HG02938 (cell line): ENCODE data around the gene PTPRN2.

Experiments used
- ATAC-seq: cut with Tn5 transposase; IDR thresholded peaks from one replicate; pipeline ENCODE4 v1.9.1; 2021; ENCODE audit warnings: mild to moderate bottlenecking, moderate library complexity; ENCODE audit not compliant: unreplicated experiment

Gene PTPRN2

DNA sequence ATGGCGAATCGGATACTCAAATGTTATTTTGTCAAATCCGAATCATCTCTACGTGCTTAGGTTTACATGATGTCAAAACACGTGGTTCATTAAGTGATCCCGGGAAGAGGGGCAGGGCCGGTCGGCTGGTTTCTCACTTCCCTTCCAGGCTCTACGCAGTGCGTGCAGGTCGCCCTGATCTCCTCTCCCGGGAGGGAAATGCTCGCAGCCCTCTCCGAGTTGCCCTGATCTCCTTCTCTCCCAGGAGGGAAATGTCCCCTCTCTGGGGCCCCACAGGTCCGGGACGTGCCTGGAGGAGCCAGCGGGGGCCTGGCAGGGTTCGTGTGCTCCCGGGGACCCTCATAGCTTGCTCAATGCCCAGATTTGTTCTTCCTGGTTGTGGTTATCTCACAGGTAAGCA lies 1048.1 kb downstream of the PTPRN2 start:
- ATAC-seq, result no peak

DNA sequence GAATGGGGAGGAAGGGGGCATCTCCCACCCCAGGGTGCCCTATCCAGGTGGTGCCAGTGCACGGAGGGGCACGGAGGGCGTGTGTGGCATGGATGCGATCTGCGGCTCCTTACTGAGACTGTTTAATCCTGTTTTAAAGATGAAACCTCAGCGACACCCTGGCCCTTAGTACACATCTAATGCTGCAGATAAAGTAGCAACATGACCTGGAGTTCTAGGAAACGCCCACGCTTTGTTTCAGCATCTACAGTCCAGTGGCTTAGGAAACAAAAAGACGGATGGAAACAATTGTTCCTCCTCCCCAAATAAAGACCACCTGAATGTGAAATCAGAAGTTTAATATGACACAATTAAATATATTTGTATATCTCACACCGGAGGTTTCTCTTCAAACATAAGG lies 1048.9 kb downstream of the PTPRN2 start:
- ATAC-seq, result no peak

DNA sequence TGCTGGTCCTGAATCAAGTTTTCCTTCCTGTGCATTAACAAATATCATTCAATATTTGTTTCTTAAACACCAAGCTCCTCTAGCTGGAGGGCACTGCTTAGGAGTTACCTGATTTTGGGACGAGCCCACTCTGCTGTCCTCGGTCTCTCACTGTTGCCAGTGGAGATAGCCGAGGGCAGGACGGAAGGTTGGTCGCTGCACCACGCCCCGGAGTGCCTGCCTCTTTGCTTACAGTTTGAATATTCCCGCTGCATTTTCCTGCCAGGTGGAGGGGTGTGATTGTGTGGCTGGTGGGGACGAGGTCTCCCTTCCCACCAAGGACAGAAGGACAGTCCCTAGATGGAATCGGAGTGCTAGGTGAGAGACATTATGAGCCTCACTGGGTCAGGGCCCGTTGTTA lies 1049.3 kb downstream of the PTPRN2 start:
- ATAC-seq, result no peak

DNA sequence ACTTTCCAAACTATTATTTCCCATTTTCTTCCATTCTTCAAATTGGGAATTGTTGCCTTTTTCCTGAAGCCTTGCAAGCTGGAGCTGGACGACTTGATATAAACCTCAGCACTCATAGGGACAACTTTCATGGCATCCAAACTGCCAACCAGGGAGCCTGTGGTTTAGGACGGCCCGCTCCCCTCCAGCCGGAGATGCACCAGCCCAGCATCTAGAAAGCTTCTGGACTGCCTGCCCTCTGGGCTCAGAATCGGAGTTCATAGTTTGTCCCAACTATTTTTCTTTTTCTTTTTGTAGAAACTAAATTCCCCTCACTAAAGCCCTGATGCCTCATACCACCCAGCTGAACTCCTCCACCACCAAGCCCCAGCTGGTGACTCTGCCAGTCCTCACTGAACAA lies 1050.6 kb downstream of the PTPRN2 start:
- ATAC-seq, result no peak

DNA sequence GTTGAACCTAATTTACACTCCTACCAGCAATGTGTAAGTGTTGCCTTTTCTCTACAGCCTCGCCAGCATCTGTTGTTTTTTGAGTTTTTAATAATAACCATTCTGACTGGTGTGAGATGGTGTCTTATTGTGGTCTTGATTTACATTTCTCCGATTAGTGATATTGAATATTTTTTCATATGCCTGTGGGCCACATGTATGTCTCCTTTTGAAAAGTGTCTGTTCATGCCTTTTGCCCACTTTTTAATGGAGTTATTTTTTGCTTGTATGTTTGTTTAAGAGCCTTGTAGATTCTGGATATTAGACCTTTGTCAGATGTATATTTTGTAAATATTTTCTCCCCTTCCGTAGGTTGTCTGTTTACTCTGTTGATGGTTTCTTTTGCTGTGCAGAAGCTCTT lies 1055.6 kb downstream of the PTPRN2 start:
- no peak for ATAC-seq

DNA sequence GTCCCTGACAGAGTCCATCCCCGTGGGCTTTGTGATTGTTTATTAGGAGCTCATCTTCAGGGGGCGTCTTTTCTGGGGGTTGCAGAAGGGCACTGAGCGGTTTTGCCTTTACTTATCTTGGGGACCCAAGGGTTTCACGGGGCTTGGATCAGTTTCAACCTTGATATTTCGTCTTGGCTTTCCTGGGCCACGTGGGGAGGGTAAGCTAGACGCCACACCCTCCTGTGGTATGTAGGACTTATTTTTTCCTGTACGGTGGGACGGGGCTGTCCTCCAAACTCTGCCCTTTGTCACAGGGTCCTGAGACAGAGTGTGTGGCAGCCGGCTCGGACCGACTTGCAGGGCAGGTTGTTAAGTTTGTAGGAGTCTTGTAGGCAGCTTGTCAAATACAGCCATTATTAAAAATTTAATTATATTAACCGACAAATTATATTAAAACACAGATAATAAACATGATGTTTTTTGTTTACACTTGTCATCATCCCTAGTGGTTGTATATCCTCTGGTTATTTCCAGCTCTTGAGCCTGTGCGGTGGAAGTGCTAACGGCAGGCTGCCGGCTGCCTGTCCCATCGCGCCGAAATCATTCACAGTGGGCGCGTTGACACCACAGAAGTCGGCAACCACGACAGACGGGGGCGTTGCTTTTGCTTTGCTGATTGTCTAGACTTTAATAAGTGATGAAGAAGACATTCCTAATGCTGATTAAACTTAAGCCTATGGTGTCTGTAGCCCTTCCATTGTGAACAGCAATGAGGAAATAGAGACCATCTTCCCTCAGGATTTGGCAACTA lies 1057.7 kb downstream of the PTPRN2 start:
- no peak for ATAC-seq

DNA sequence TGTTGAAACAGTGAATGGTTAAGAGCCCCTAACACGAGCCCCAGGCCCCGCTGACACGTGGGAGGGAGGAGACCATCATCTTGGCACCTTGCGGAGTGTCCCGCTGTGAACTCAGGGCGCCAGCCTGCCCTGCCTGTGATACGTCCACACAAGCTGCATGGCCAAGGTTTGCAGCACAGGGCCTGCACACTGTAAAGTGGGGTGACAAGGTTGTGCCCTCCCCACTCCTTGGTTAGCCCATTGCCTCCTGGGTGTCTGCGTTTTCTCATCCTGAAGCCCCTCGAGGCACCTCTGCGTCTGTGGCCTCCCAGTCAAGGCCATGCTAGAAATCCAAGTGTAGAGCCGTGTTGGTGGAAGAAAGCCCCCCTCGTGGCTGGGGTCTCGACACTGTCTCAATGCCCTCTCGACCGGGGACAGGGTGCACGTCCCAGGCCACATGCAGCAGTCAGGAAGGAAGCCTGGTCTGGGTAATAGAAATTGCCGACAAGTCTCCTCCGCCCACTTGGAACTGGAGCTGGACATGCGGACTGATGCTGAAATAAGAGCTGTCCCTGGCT lies 1058.8 kb downstream of the PTPRN2 start:
- no peak for ATAC-seq

DNA sequence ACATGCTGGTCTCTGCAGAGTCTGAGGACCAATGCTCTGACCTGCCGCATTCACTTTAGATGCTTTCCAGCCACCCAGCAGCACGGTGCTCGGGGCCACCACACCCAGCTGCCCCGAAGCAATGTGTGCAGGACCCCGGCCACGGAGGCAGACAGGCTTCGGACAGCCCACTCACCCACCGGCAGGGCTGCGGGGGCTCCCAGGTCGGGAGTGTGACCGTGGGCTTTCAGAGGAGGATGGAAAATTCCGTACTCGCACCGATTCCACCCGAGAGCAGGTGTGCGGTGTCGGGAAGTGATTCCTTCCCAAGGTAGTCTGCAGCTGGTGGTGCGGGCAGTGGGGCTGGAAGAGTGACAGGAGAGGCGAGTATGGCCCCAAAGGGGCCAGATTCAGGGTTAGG lies 1059.9 kb downstream of the PTPRN2 start:
- no peak for ATAC-seq

DNA sequence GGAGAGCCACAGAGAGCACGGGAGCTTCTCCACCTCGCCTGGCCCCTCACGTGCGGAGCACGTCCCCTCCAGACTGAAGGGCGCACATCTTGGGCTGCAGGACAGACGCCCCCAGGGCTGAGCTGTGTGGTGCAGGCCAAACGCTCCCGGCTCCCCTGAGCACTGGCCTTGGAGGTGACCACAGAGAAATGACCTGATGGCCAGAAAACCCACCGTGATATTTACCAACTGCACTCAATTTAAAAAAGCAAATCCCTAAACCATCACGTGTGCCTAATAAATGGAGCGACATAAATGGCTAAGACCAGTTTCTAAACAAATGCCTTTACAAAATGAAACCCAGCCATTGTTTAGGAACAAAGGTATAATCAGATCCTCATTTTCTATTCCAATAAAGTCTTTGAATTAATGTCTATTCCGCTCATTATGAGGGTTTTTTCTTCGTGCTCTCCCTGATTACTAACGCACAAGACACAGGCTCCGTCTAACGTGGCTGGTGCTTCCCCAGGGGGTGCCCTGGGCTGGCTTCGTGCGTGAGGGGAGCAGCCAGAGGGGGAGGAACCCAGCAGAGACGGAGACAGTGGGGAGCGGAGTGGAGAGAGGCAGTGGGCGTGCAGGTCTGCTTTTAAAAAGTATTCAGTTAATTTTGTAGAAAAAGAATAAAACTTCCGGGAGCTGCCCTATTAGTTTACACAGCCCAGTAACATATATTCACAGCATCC lies 1060.5 kb downstream of the PTPRN2 start:
- ATAC-seq, result no peak

DNA sequence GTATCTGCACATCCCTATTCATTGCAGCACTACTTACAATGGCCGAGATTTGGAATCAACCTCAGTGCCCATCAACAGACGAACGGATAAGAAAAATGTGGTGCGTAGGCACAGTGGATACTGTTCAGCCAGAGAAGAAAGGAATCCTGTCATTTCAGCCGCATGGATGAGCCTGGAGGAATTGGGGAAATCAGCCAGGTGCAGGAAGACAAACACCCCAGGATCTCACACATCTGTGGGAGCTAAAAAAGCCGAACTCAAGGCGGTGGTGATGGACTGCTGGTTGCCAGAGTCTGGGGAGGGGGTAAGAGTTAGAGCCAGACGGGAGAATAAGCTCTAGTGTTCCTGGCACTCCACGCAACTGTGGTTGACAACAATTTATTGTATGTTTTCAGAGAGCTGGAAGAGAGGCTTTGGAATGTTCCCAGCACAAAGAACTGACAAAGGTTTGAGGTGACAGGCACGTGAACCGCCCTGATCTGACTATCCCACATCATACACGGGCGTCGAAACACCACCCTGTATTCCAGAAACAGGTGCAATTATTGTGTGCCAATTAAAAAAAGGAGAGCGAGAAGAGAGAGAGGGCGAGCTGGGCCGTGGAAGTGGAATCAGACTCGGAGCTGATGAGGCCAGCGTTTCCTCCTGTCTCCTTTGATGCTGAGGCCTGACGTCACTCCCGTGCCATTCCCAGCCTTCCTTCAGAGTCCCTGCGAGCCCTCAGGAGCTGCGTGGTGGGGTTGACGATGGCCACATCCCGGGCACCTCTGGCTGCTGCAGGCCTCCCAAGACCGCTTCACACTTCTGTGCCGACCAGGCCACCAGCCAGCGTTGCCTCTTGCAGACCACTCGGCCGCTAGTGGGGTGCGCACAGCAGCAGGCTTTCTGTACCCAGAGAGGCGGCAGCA lies 1061.4 kb downstream of the PTPRN2 start:
- ATAC-seq, result no peak

DNA sequence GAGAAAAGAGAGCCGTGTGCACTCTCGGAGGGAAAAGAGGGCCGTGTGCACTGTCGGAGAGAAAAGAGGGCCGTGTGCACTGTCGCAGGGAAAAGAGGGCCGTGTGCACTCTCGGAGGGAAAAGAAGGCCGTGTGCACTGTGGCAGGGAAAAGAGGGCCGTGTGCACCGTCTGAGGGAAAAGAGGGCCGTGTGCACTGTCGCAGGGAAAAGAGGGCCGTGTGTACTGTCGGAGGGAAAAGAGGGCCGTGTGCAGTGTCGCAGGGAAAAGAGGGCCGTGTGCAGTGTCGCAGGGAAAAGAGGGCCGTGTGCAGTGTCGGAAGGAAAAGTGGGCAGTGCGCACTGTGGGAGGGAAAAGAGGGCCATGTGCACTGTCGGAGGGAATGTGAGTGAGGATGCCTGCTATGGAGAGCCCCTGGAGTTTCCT lies 1062.1 kb downstream of the PTPRN2 start:
- ATAC-seq, result no peak

DNA sequence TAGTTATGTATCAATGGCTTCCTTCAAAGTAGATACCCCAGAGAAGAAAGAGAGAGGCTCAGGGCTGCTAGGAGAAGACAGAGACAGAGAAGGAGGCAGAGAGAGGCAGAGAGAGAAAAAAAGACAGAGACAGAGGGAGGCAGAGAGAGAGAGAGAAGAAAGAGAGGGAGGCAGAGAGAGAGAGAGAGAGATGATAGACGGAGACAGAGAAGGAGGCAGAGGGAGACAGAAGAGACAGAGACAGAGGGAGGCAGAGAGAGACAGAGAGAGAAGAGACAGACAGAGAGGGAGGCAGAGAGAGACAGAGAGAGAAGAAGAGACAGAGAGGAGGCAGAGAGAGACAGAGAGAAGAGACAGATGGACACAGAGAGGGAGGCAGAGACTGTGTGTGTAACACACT lies 1062.9 kb downstream of the PTPRN2 start:
- ATAC-seq, result no peak

DNA sequence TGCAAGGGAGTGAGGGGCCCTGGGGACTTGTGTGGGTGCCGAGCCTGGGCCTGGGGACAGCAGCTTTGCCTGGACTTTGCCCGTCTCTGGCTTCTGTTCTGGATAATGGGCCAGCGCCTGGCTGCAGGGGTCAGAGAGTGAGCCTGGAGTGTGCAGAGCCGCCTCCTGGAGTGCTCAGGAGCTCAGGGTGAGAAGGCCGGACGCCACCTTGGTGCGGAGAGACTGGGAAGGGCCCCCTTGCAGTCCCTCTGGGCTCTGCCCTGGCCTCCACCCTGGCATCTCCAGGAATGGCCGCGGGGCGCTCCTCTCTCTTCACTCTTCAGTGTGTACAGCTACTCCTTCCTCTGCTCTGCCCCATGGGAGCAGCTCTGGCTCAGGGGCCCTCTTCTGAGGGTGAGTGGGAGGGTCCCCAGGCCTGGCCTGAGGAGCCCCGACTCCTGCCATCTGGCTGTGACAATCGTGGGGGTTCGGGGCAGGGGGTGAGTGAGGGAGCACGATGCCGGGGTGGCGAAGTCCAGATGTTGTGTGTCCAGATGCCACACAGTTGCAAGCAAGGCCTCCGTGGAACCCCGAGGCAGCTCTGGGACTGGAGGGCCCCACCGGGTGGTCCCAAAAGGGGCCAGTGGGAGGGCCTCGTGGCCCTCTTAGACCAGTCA lies 1063.7 kb downstream of the PTPRN2 start:
- no peak for ATAC-seq

DNA sequence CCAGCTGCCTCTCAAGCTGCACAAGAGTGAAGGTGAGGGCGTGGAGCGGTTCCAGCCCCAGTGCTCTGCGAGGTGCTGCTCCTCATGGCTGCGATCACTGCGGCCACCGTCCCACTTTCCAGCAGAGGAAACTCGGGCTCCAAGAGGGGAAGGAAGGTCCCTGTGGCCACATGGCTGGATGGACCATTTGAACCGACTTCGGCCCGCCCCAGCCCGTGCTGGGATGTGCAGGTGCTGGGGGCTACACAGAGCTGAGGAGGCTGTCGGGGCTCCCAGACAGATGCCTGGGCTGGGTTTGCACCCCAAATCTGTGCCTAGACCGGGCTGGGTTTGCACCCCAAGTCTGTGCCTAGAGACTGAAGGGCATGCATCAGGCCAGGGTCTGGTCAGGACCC lies 1064.3 kb downstream of the PTPRN2 start:
- no peak for ATAC-seq

DNA sequence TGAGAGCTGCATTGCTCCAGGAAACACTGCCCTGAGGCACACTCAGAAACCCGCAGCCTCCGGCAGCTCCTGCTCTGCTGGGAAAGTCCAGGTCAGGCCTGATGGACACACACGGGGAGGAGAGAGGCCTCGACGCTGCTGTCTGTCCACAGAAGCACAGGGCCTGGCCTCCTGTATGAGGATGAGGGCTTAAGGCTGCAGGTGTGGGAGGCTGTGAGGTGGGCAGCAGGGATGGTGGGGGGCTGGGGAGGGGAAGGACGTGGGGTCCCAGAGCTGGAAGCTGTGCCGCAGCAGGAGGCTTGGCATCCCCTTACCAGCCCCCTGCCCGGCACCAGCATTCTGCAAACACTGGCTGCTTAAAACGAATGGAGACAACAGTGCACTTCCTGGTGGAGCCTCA lies 1064.7 kb downstream of the PTPRN2 start:
- no peak for ATAC-seq

DNA sequence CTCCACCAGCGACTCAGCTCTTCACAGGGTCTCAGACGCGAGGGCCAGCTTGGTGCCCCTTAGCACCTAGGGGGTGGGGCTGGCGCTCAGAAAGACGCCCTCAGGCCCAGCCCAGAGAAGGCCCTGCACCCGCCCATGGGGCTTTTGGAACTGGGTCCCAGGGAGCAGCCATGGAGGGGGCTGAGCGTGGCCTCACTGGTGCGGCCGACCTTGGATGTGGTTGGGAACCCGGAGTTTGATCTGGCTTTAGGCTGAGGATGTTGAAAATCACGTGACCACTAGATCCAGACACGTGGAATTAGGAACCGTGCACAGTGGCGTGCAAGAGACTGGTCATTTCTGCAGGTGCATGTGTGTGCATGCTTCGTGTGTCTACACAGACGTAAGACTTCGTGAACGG lies 1065.4 kb downstream of the PTPRN2 start:
- no peak for ATAC-seq

DNA sequence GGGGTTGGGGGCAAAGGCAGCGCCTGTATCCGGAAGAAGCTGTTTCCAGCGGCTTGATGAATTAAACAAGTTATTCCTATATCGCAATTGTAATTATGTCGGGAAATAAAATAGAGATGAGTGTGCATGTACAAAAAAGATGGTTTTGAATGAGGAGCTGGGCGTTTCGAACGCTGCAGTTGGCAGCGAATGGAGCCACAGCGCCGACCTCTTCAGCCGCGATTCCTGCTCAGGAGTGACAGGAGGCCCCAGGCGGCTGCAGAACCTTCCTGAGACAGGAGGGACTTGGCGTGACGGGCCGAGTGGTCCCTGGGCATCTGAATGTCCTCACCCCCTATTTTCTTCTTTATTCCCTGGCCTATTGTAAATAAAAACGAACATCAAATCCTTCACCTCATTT lies 1065.9 kb downstream of the PTPRN2 start:
- ATAC-seq, result no peak

DNA sequence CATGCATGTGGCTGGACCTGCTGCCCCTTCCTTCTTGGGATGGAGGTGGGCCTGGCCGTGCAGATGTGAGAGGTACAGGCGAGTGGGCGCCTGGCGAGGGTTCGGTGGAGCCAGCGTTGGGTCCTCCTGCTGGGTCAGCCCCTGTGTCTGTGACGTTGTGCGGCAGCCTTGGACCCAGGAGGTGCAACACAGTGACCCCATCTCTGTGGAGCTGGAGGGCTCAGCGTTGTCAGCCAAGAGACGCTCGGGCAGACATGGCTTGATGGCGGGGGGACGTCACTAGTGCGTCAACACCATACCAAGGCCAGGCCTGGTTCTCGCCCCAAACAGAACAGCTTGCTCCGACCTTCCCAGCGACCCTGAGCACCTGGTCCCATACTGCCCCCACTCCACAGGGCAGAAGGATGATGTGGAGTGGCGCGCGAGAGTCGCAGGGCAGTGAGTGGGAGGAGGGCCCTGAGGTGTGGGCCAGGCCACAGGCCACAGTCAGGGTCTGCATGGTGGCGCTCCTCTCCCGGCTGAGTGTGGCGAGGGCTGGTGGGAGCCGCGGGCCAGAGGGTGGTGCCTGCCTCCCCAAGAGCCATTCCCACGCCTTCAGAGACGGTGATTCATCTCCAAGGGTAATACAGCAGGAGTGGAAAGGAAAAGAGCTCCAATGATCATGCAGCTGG lies 1066.4 kb downstream of the PTPRN2 start:
- ATAC-seq, result no peak

DNA sequence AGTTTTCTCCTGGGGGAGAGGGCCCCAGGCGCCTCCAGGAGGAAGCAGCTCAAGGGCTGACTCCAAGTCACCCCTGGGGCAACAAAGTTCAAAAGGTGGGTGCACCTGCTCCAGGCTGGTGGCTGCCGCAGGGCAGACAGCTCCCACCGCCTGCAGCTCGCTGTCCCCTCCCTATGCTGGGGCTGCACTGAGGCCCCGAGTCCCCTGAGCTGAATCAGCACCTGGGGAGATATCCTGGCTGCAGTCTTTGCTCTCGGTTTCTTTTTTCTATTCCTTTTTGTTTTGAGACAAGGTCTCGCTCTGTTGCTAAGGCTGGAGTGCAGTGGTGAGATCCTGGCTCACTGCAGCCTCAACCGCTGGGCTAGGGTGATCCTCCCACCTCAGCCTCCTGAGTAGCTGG lies 1067.4 kb downstream of the PTPRN2 start:
- ATAC-seq, result peak; percentile 98

DNA sequence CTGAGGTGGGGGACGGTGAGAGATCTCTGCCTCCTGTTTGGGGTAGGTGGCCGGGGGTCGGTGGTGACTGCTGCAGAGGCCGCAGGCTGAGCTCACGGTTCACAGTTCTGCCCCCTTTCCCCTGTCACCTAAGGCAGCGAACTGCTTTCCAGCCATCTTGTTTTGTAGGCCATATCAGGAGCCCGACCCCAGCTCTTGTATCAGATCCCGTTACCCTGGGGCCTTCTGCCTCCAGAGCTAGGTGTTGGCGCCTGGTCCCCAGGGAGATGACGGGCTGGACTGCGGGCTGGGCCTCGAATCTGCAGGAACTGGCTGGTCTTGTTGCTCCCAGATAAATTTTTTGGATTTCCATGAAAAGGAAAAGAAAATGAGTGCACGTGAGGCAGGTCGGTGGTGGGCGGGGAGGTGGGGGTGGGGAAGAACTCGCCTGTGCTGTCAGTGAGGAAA lies 1067.8 kb downstream of the PTPRN2 start:
- ATAC-seq, result peak; percentile 5
